Ishikawa (cell line): ENCODE measurements around the gene HOMER1.

Experiments used
- CEBPB ChIP-seq: IDR thresholded peaks from 2 replicates; pipeline ENCODE4 v1.6.1; 2012
- CREB1 ChIP-seq: IDR thresholded peaks from 2 replicates; pipeline ENCODE4 v1.6.1; 2012; ENCODE audit warnings: low read depth
- EGR1 ChIP-seq: IDR thresholded peaks from 2 replicates; pipeline ENCODE4 v1.6.1; 2012
- EP300 ChIP-seq: IDR thresholded peaks from 2 replicates; pipeline ENCODE4 v1.6.1; 2012; ENCODE audit warnings: borderline replicate concordance
- FOXM1 ChIP-seq: IDR thresholded peaks from 2 replicates; pipeline ENCODE4 v1.6.1; 2012; ENCODE audit warnings: low read depth, borderline replicate concordance
- MAX ChIP-seq: IDR thresholded peaks from 2 replicates; pipeline ENCODE4 v1.6.1; 2012
- NFIC ChIP-seq: IDR thresholded peaks from 2 replicates; pipeline ENCODE4 v1.6.1; 2012
- RAD21 ChIP-seq: IDR thresholded peaks from 2 replicates; pipeline ENCODE4 v1.6.1; 2012; ENCODE audit warnings: low read depth
- REST ChIP-seq: IDR thresholded peaks from 2 replicates; pipeline ENCODE4 v1.6.1; 2012; ENCODE audit warnings: low read depth, mild to moderate bottlenecking
- TAF1 ChIP-seq: IDR thresholded peaks from 2 replicates; pipeline ENCODE4 v1.6.1; 2012; ENCODE audit warnings: low read depth, mild to moderate bottlenecking
- TCF12 ChIP-seq: IDR thresholded peaks from 2 replicates; pipeline ENCODE4 v1.6.1; 2012; ENCODE audit warnings: low read depth
- TEAD4 ChIP-seq: IDR thresholded peaks from 2 replicates; pipeline ENCODE4 v1.6.1; 2012
- USF1 ChIP-seq: IDR thresholded peaks from 2 replicates; pipeline ENCODE4 v1.6.1; 2012
- YY1 ChIP-seq: IDR thresholded peaks from 2 replicates; pipeline ENCODE4 v1.6.1; 2012; ENCODE audit warnings: low read depth
- ZBTB7A ChIP-seq: IDR thresholded peaks from 2 replicates; pipeline ENCODE4 v1.6.1; 2012; ENCODE audit warnings: low read depth

The HOMER1 gene

GRCh38 chr5:79510638-79511037 lies 3.3 kb downstream of the HOMER1 start:
- no peak for TF ChIP-seq FOXM1
- no peak for TF ChIP-seq EP300
- TF ChIP-seq YY1: no peak
- no peak for TF ChIP-seq USF1
- TF ChIP-seq MAX: no peak
- TF ChIP-seq CREB1: no peak
- no peak for TF ChIP-seq TCF12

- TF ChIP-seq FOXM1: no peak
- no peak for TF ChIP-seq NFIC
- TF ChIP-seq TEAD4: no peak
- no peak for TF ChIP-seq YY1
- no peak for TF ChIP-seq TAF1
- no peak for TF ChIP-seq EP300
- no peak for TF ChIP-seq CREB1
- TF ChIP-seq MAX: no peak
- no peak for TF ChIP-seq EGR1
- no peak for TF ChIP-seq ZBTB7A
- TF ChIP-seq RAD21: no peak
- TF ChIP-seq CEBPB: no peak
- TF ChIP-seq REST: no peak
- no peak for TF ChIP-seq TCF12
- TF ChIP-seq USF1: no peak
Measured at GRCh38 chr5:79509244-79509885, 4.6 kb downstream of the HOMER1 start.

GRCh38 chr5:79508794-79509193 lies 5.1 kb downstream of the HOMER1 start:
- TF ChIP-seq TCF12 (no peak), EGR1 (no peak), TEAD4 (no peak), ZBTB7A (no peak), EP300 (no peak), FOXM1 (no peak), MAX (no peak), YY1 (no peak), RAD21 (no peak), REST (no peak), NFIC (no peak)

GRCh38 chr5:79508354-79508753 lies 5.6 kb downstream of the HOMER1 start:
- no peak for TF ChIP-seq RAD21
- TF ChIP-seq YY1: no peak
- TF ChIP-seq TAF1: no peak
- no peak for TF ChIP-seq CEBPB
- TF ChIP-seq EGR1: no peak
- TF ChIP-seq FOXM1: no peak
- TF ChIP-seq REST: no peak
- no peak for TF ChIP-seq ZBTB7A
- TF ChIP-seq NFIC: no peak
- no peak for TF ChIP-seq USF1
- TF ChIP-seq TCF12: no peak
- TF ChIP-seq MAX: no peak
- TF ChIP-seq TEAD4: no peak
- no peak for TF ChIP-seq CREB1
- no peak for TF ChIP-seq EP300
